ENCODE data around the gene NCSTN.

Gene NCSTN

GRCh38 chr1:160407839-160408801 lies 64.9 kb downstream of the NCSTN start:
- H3K27me3 ChIP-seq (ENCODE audit: low read length): no peaks in the 10 kb centered on the region; the same call in 1 of the 2 replicates
- H4K20me1 ChIP-seq (ENCODE audit: low read depth, low read length): no peaks in the 10 kb centered on the region
- H3K79me2 ChIP-seq (ENCODE audit: insufficient read depth, low read length): no peaks in the 10 kb centered on the region
- no peaks in the 10 kb centered on the region for H3K9me2 ChIP-seq (replicated peaks; ENCODE audit: insufficient read depth, low read length)
- H2AFZ ChIP-seq (ENCODE audit: low read depth, low read length, severe bottlenecking): no peak overlapping the region
- H3K9me3 ChIP-seq (ENCODE audit: insufficient read depth, low read length): no peaks in the 10 kb centered on the region
- H3K27ac ChIP-seq (ENCODE audit: low read depth, low read length): no peak overlapping the region
- no peaks in the 10 kb centered on the region for H3F3A ChIP-seq (ENCODE audit: insufficient read depth)
- no peaks in the 10 kb centered on the region for H3K36me3 ChIP-seq (ENCODE audit: low read length)
- H3K4me3 ChIP-seq (ENCODE audit: insufficient read depth, low read length, poor library complexity, severe bottlenecking): no peak overlapping the region
- no peak overlapping the region for H3K4me2 ChIP-seq (ENCODE audit: low read depth, low read length, poor library complexity, severe bottlenecking)
- no peak overlapping the region for H3K9ac ChIP-seq (ENCODE audit: low read length)
- TF ChIP-seq CTCF (IDR thresholded peaks at IDR 0.05; ENCODE audit: insufficient read depth, low read length, poor library complexity, severe bottlenecking) (no peak), EZH2phosphoT487 (conservative IDR thresholded peaks at IDR 0.05; ENCODE audit: low read length) (no peak)
